Activated T-helper 9 cell treated with anti-CD3 and anti-CD28 coated beads, Interleukin-2, amount 50 U/mL, for 16 hours (primary cell): ENCODE results near the gene KHDC1.
"Not testable (repeated sequence)": the region's sequence is repeated elsewhere in the genome, so short reads cannot be mapped to it uniquely, and the experiment has no call there.

Experiments
- DNase-seq: peaks from one replicate; pipeline ENCODE4 v3.0.0-alpha.2; 2020; ENCODE audit warnings: low read depth

KHDC1 gene

DNA sequence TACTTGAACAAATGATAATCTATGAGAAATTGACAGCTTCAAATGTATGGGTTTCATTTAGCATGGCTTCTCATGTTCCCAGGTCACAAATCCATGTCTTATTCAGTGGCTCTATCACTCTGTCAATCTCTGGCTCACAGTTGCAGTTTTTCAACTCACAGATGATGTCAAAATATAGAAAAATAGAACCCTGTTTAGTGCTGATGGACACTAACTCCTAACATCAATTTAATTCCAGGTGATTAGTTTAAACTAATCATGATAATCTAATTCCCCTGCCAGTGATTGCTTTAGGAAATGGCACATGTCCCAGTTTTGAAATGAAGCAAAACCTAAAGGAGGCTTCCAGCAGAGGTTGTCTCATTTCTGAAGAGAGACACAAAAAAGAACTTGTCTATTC, 13.0 kb downstream of the KHDC1 start:
- no peak for DNase-seq

DNA sequence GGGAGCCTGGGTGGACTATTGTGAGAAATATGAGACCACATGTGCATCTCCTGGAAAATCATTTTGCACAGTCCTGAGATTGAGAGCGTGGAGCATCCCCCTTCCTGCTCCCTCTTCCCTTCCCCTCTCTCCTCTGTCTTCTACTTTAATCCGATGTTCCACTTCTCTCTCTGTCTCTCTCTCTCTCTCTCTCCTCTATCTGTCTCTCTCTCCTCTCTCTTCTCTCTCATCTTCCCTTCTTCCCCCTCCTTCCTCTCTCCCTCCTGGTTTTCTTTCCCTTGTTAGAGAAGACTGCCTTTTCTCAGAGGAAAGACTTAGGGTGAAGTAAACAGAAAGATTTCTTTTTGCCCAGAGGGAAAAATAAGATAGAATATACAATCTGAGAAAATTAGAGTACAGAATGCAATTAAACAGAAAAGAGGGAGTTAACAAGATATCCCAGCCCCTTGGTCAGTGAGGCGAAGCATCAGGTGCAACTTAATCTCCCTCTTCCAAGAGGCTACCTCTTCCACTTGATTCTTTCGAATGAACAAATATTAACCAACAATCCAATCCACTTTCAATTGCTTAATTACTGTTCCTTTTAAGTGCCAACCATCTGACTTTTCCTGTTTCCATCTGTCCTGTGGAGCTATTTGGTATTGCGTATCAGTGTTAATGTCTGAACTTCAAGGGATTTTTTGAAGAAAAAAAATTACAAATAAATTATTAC, 14.6 kb downstream of the KHDC1 start:
- DNase-seq, result no peak

DNA sequence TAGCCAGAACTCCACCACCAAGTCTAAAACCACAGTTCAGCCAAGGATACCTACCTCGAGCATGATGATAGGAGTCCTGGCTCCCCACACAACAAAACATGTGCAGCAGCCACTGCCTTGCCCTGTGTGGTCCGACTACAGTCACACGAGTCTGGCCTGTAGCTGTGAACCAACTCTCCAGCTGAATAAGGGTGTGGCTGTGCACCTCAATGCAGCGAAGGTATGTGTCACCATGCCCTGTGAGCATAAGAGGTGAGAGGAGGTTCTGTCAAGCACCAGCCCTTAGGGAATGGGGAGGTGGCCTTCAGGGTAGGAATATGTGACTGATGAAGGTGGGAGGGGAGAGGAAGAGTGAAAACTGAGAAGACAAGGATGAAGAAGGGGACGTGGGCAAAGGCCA, 21.0 kb downstream of the KHDC1 start:
- DNase-seq, result no peak

DNA sequence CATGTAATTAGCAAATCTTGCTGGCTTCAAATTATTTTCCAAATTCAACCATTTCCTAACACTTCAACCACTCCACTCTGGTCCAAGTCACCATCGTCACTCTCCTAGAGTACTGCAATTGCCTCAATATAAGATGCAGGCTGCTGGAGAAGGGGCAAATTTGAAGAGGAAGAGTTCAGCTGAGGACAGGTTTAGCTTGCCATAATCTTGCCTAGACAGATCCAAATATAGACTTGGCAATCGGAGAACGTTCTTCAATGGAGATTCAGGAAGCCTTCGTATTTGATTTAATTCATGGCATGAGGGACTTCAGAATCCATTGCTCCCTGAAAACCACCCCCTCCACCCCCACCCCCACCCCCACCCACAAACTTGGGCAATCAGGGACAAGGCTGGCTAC, 22.3 kb downstream of the KHDC1 start:
- DNase-seq, result no peak

DNA sequence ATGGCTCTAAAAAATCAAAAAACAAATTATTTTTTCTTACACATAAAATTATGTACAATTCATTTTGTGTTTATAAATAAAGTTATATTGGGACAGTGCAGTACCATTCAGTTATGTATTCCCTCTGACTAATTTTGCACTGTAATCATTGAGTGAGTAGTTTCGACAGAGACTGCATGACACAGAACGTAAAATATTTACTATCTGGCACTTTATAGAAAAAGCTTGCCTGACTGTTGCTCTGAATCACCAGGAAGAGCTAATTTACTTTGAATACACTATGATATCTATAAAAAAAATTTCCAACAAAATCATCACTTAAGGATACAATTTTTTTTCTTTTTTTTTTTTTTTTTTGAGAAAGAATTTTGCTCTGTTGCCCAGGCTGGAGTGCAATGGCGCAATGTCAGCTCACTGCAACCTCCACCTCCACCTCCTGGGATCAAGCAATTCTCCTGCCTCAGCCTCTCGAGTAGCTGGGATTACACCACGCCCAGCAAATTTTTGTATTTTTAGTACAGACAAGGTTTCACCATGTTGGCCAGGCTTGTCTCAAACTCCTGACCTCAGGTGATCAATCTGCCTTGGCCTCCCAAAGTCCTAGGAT, 26.7 kb downstream of the KHDC1 start:
- no peak for DNase-seq

DNA sequence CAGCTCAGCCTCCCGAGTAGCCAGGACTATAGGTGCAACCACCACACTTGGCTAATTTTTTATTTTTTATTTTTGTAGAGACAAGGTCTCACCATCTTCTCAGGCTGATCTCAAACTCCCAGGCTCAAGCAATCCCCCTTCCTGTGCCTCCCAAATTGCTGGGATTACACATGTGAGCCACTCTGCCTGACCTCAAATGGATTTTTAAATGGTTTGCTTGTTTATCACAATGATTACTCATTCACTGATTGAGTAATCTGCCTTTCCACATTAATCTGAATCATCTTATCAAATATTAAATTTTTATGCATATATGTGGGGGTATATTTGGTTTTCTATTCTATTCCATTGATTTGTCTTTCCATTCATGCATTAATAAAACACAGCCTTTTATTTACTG, 28.3 kb downstream of the KHDC1 start:
- no peak for DNase-seq

DNA sequence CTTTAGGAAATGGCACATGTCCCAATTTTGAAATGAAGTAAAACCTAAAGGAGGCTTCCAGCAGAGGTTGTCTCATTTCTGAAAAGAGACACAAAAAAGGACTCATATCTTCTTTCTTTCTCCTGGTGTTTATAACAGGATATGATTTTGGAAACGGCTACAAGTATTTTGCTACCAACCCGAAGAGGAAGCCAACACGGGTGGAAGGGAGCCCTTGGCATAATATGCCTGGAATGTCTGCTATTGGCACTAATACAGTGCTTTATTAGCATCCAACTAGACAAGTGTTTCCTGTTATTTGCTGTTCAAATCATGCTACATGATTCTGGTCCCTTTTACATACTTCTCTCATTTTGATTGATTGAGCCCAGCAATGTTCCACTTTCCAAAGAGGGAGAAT, 29.0 kb downstream of the KHDC1 start:
- DNase-seq, result not testable (repeated sequence)

DNA sequence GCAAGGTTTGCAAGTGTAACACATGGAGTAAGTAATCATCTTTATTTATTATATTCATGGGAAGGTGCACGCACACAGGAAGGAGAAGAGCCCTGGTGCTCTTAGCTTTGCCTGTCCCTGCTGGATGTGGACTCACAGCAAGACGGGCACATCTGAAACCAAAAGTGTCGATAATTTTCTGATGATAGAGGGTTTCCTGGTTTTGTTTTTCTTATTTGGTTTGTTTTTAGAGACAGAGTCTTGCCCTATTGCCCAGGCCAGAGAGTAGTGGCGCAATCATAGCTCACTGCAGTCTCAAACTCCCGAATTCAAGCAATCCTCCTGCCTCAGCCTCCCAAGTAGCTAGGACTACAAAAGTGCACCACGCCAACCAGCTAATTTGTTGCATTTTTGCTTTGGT, 29.9 kb downstream of the KHDC1 start:
- no peak for DNase-seq

DNA sequence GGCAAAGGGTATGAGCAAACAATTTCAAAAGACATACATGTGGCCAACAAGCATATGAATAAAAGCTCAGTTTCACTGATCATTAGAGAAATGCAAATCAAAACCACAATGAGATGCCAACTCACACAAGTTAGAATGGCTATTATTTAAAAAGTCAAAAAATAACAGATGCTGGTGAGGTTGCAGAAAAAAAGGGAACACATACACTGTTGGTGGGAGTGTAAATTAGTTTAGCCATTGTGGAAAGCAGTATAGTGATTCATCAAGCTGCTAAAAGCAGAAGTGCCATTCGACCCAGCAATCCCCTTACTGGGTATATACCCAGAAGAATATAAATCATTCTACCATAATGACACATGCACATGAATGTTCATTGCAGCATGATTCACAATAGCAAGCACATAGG, 31.0 kb downstream of the KHDC1 start:
- DNase-seq, result no peak

DNA sequence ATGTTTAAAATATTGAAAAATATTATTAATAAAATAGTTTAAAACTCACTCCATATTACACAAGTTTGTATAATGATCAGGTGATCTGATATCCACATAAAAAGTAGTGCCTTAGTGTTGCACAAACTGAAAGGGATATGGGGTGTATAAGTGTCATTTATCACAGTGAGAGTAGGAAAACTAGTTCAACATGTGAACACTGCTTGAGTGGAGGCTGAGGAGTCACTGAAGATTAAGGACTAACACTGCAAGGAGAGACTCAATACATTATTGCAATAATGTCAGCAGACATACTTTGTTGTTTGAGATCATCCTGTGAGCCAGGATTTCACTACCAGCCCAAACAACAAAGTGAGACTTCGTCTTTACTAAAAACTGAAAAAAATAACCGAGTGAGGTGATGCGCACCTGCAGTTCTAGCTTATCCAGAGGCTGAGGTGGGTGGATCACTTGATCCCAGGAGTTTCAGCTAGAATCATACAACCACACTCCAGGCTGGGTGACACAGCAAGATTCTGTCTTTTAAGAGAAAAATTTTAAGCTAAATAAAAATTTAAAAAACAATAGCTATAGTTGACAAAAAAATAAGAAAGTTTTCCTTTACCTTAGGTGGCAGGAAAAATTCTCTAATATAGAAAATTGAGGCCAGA, 35.3 kb downstream of the KHDC1 start:
- no peak for DNase-seq

DNA sequence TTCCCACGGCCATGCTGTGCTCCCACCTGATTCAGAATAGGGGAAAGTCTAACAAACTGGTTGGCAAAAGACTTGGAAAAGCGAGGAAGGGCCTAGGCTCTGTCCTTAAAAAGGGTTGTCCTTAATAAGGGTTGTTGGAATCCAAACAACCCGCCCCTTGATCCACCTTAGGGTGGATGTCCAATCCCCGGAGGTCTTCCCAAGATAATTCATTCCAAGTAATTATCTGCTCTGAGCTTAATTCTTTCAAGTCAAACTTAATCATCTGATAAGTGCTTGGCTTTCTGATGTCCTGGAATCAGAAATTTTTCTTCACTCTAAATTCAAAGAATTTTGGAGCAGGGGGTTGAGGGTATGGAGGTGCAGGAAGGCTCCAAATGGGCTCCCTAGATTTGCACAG, 37.6 kb downstream of the KHDC1 start, which contains the start of gene KHDC1L:
KHDC1L (minus strand) TSS at position 101 of the 400 bp plus-strand sequence; CDS start at position 13, 88 bp downstream.
- no peak for DNase-seq

DNA sequence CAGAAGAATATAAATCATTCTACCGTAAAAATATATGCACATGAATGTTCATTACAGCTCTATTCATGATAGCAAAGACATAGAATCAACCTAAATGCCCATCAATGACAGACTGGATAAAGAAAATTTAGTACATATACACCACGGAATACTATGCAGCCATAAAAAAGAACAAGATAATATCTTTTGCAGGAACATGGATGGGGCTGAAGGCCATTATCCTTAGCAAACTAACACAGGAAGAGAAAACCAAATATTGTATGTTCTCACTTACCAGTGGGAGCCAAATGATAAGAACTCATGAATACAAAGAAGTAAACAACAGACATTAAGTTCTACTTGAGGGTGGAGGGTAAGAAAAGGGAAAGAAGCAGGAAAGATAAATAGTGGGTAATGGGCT, 46.1 kb downstream of the KHDC1 start:
- DNase-seq, result no peak

DNA sequence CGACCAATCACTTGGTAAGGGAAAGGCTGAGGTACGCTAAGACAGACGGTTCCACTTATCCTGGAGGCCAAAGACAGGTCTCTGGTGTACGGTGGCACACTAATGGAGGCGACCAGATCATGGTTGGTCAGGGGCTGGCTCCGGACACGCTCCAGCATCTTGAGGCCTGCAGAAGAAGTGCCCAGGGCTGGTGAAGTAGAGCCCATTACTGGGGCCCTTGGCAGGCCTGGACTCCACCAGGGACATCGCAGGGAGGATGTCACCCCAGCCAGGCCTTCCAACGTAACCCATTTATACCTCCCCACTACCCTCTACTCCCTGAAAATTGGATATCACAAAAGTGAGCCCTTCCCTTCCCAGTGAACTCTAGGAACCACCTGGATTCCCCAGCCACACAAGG, 53.9 kb downstream of the KHDC1 start:
- no peak for DNase-seq

DNA sequence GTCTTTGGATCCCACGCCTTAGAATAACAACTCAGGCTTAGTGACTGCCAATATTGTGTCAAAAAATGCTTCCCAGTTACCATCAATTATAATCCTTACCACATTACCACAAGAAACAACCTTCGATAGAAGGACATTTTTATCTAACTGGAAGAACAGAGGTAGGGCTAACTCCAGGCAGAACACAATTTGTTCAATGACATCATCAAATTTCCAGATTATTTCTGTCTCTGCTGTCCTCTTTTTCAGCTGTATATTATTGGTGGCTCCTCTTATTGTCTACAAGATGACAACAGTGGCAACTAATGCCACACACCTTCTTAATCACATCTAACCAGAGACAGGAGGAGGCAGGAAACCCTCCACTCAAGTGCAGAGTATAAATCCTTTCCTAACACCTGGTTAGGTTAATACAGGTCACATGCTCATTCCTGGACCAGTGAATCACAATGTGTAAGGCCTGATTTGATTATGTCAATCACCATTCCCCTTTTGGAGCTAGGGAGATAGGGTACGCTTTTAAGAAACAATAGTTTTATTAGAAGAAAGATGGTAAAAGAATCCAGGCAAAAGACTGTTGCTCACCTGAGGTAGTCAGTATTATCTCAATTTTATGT, 55.7 kb downstream of the KHDC1 start:
- DNase-seq, result no peak

DNA sequence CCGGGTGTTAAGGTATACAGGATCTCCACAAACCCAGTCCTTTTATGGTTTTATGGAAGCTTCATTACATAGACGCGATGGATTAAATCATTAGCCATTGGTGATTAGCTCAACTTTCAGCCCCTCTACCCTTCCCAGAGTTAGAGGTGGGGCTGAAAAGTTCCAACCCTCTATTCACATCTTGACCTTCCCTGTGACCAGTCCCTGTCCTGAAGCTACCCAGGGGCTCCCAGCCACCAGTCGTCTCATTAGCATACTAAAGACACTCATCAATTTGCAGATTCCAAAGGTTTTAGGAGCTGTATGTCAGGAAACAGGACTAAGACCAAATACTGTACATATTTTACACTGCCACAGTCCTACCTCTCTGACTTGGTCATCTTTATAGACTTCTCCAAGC, 58.7 kb downstream of the KHDC1 start:
- DNase-seq, result no peak

DNA sequence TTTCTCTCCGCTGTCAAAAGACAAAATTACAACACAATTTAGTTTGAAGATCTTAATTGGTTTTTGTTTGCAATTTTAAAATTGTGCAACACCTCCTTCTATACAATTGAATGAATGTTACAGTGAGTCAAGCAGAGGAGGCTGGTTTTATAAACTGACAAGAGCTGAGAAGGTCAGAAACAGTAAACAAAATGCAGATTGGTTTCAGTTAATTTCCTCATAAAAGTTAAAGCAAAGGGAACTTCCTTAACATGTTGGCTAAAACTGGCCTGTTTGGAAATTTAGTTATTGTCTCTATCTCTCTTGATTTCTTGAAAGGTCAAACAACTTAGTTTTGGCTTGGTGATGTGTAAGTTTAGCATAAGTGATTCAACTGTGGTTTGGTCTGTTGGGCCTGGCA, 59.9 kb downstream of the KHDC1 start:
- DNase-seq, result no peak

DNA sequence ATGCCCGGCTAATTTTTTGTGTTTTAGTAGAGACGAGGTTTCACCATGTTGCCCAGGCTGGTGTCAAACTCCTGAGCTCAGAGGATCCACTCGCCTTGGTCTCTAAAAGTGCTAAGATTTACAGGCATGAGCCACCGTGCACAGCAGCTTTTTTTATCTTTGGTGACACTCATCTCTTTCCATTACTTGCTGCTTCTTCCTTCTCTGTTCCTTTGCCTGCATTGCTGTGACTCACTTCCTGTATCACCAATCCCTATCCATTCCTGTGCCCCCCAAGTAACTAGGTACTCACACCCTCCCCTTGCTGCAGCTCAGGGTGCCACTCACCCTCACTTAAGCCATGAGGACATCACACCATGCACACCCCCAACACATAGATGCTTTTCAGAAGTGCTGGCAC, 62.3 kb downstream of the KHDC1 start:
- no peak for DNase-seq

DNA sequence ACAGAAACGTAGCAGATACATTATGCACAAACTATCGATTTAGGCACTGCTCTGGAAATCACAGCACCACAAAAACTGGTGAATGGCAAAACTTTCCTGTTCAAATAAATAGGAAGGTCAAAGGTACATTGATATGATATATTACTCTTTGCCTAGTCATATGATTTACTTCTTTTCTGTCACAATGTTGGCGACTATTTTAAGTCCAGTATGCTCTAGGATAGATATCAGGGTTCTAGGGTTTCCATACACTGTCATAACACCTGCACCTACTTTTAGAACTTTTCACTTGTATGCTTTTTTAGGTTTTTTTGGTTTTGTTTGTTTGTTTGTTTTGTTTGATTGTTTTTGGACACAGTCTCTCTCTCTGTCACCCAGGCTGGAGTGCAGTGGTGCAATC, 62.7 kb downstream of the KHDC1 start:
- DNase-seq, result no peak

DNA sequence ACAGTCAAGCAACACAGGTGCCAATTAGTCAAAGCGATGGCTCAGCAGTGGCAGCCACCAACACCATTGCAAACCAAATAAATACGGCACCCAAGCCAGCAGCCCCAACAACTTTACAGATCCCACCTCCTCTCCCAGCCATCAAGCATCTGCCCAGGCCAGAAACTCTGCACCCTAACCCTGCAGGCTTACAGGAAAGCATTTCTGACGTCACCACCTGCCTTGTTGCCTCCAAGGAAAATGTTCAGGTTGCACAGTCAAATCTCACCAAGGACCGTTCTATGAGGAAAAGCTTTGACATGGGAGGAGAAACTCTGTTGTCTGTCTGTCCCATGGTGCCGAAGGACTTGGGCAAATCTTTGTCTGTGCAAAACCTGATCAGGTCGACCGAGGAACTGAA, 68.3 kb downstream of the KHDC1 start:
- DNase-seq, result no peak

DNA sequence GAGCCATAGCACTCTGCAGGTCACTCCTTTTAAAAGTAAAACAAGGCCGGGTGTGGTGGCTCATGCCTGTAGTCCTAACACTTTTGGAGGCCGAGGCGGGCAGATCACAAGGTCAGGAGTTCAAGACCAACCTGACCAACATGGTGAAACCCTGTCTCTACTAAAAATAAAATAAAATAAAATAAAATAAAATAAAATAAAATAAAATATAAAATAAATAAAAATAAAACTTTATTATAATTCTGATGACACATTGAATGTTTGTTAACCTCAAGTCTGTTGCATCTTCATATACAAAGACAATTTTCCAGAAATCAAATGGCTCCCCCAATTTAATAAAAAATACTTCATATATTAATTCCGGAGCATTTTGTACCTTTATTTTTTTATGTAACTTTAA, 69.7 kb downstream of the KHDC1 start:
- not testable (repeated sequence) for DNase-seq
